C4-2B (cell line): Measurements from ENCODE around the gene OSM.

Source experiments
- CTCF ChIP-seq: fragments of 450-650 bp; conservative IDR thresholded peaks from 2 replicates; pipeline ENCODE4 v1.5.1; 2017; ENCODE audit warnings: mild to moderate bottlenecking
- ZFX ChIP-seq: fragments of 450-650 bp; IDR thresholded peaks from 2 replicates; pipeline ENCODE4 v1.6.1; 2017

- TF ChIP-seq CTCF: no peak
- TF ChIP-seq ZFX: no peak
Observed at GRCh38 chr22:30266445-30267381, at the start of gene OSM.
